ENCODE results near the gene ZWINT. TPM values are rescaled to one million over a fixed set of nuclear protein-coding genes. Genes with fewer than 3 reads are reported as not detected.

The ZWINT gene, protein sequence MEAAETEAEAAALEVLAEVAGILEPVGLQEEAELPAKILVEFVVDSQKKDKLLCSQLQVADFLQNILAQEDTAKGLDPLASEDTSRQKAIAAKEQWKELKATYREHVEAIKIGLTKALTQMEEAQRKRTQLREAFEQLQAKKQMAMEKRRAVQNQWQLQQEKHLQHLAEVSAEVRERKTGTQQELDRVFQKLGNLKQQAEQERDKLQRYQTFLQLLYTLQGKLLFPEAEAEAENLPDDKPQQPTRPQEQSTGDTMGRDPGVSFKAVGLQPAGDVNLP
- total RNA-seq, result 37.7 and 50.9 TPM in 2 replicates

DNA sequence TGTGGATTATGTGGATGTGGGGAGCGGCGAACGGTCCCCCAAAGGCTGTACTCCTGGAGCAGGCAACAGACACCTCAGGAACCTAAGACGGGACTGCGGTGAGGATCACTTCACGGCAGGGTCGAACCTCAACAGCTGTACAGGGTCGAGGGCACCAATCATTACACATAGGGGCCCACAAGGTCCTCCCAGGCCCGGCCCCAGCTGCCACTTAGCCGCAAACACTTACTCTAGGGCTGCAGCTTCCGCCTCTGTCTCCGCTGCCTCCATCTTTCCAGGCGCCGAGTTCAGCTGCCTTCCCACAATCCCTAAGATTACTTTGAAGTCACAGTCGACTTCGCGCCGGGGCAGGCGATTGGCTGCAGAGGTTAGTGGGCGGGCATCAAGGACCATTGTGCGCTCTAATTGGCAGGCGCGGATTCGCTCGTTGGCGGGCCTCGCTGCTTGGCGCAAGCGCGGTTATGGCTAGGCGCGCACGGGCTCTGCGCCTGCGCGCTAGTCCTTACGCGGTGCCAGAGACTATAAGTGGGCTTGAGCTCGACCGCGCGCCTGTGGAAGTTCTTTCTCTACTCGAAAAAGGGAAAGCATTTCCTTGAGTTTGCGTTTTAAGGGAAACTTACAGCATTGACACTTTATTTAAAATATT lies at the start of gene ZWINT:
Gene ZWINT (minus strand): TSS at position 293 of the 646 bp plus-strand sequence. CDS start 23 bp downstream, at position 270.

